Measurements from ENCODE around the gene DLG3. TPM values are rescaled to one million over a fixed set of nuclear protein-coding genes. Genes with fewer than 3 reads are reported as not detected.

DLG3 gene
- polyA plus RNA-seq, 3 donors: 0.12 to 0.17 TPM; not detected in 1

- no peak overlapping the region for H3K27ac Mint-ChIP-seq
- no peak overlapping the region for H3K9ac ChIP-seq (ENCODE audit: insufficient read depth, low read length, poor library complexity, severe bottlenecking)
- H3K9me3 ChIP-seq (replicated peaks in 1 of 2; ENCODE audit: control insufficient read depth in 1 of 2, insufficient read depth in 1 of 2, low read length in 2 of 2): no peaks in the 10 kb centered on the region
- H2AFZ ChIP-seq (ENCODE audit: insufficient read depth, low read depth, low read length, poor library complexity, severe bottlenecking): no peak overlapping the region
- H3K9me3 Mint-ChIP-seq: no peaks in the 10 kb centered on the region
- no peaks in the 10 kb centered on the region for H3K79me2 ChIP-seq (ENCODE audit: insufficient read depth, low read length)
- H3K27ac ChIP-seq (ENCODE audit: low read depth in 1 of 2, low read length in 2 of 2): no peak overlapping the region
- no peaks in the 10 kb centered on the region for H4K20me1 ChIP-seq (ENCODE audit: insufficient read depth, low read length)
- peaks cover 0 to 4% (median 2%) of the 10 kb centered on the region in 3 donors for H3K27me3 Mint-ChIP-seq (ENCODE audit: low read depth in 3 of 3)
- no peaks in the 10 kb centered on the region for H3K4me1 ChIP-seq (ENCODE audit: control insufficient read depth in 1 of 2, insufficient read depth in 2 of 2, low read length in 2 of 2)
- WGBS (ENCODE audit: insufficient coverage): 67% methylated on average over 1 of the region's 5 CpGs
- no peaks in the 10 kb centered on the region for H3K27me3 ChIP-seq (ENCODE audit: control insufficient read depth in 2 of 2, insufficient read depth in 2 of 2, low read length in 2 of 2)
- no peak for TF ChIP-seq CTCF (IDR thresholded peaks at IDR 0.05)
- H3K36me3 ChIP-seq (replicated peaks in 1 of 2; ENCODE audit: control insufficient read depth in 1 of 2, insufficient read depth in 2 of 2, low read length in 2 of 2): no peaks in the 10 kb centered on the region
- no peak overlapping the region for H3K4me3 ChIP-seq (replicated peaks in 1 of 3; ENCODE audit: low read depth in 2 of 3, low read length in 3 of 3)
- no peaks in the 10 kb centered on the region for H3K36me3 Mint-ChIP-seq
- no peak for DNase-seq
- no peak overlapping the region for H3K4me2 ChIP-seq (replicated peaks; ENCODE audit: extremely low read depth, low read length, poor library complexity, severe bottlenecking)
- intact Hi-C loops (cut with micrococcal nuclease): no loop called here
- no peak overlapping the region for H3K4me3 Mint-ChIP-seq
- no peaks in the 10 kb centered on the region for H3K4me1 Mint-ChIP-seq
Observed at GRCh38 chrX:70496491-70496890, 51.9 kb downstream of the DLG3 start.

GRCh38 chrX:70497026-70497425 is 52.4 kb downstream of the DLG3 start:
- H3K4me1 Mint-ChIP-seq: no peaks in the 10 kb centered on the region
- no peaks in the 10 kb centered on the region for H3K36me3 Mint-ChIP-seq
- Histone ChIP-seq H3K27me3 (ENCODE audit: control insufficient read depth in 2 of 2, insufficient read depth in 2 of 2, low read length in 2 of 2) (no peaks in the 10 kb centered on the region), H3K79me2 (ENCODE audit: insufficient read depth, low read length) (no peaks in the 10 kb centered on the region), H3K4me2 (replicated peaks; ENCODE audit: extremely low read depth, low read length, poor library complexity, severe bottlenecking) (no peak overlapping the region), H3K9me3 (replicated peaks in 1 of 2; ENCODE audit: control insufficient read depth in 1 of 2, insufficient read depth in 1 of 2, low read length in 2 of 2) (no peaks in the 10 kb centered on the region), H2AFZ (ENCODE audit: insufficient read depth, low read depth, low read length, poor library complexity, severe bottlenecking) (no peak overlapping the region), H3K27ac (ENCODE audit: low read depth in 1 of 2, low read length in 2 of 2) (no peak overlapping the region), H3K36me3 (replicated peaks in 1 of 2; ENCODE audit: control insufficient read depth in 1 of 2, insufficient read depth in 2 of 2, low read length in 2 of 2) (no peaks in the 10 kb centered on the region), H4K20me1 (ENCODE audit: insufficient read depth, low read length) (no peaks in the 10 kb centered on the region), H3K4me1 (ENCODE audit: control insufficient read depth in 1 of 2, insufficient read depth in 2 of 2, low read length in 2 of 2) (no peaks in the 10 kb centered on the region), H3K9ac (ENCODE audit: insufficient read depth, low read length, poor library complexity, severe bottlenecking) (no peak overlapping the region), H3K4me3 (replicated peaks in 1 of 3; ENCODE audit: low read depth in 2 of 3, low read length in 3 of 3) (no peak overlapping the region)
- WGBS (ENCODE audit: insufficient coverage): 100% methylated on average over 2 of the region's 3 CpGs
- no peak overlapping the region for H3K27ac Mint-ChIP-seq
- H3K4me3 Mint-ChIP-seq: no peak overlapping the region
- no peak for DNase-seq
- TF ChIP-seq CTCF (IDR thresholded peaks at IDR 0.05): no peak
- H3K27me3 Mint-ChIP-seq (ENCODE audit: low read depth in 3 of 3): peaks cover 0 to 4% (median 2%) of the 10 kb centered on the region in 3 donors
- no peaks in the 10 kb centered on the region for H3K9me3 Mint-ChIP-seq
- intact Hi-C loops (cut with micrococcal nuclease): no loop called here

Measured in CD14-positive monocyte (primary cell).